ENCODE data around the gene ADAMTSL5.
"Not testable (repeated sequence)": the region's sequence is repeated elsewhere in the genome, so short reads cannot be mapped to it uniquely, and the experiment has no call there.

Gene ADAMTSL5

DNA sequence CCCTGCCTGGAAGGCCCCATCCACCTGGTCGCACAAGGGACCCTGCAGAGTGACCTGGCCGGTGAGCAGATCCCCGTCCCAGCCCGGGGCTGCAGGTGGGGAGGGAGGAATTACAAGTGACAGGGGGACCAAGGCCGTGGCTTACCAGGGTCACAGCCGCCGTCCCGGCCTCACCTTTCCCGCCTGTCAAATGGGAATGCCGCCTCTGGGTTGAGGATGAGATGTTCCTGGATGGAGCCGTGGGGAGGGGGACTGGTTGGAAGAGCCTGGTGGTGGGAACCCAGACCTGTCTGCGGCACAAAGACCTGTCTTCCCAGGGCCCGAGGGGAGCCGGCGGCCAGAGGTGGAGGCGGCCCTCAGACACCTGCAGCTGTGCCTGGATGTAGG is 16.6 kb upstream of the ADAMTSL5 start:
- DNase-seq, result no peak

DNA sequence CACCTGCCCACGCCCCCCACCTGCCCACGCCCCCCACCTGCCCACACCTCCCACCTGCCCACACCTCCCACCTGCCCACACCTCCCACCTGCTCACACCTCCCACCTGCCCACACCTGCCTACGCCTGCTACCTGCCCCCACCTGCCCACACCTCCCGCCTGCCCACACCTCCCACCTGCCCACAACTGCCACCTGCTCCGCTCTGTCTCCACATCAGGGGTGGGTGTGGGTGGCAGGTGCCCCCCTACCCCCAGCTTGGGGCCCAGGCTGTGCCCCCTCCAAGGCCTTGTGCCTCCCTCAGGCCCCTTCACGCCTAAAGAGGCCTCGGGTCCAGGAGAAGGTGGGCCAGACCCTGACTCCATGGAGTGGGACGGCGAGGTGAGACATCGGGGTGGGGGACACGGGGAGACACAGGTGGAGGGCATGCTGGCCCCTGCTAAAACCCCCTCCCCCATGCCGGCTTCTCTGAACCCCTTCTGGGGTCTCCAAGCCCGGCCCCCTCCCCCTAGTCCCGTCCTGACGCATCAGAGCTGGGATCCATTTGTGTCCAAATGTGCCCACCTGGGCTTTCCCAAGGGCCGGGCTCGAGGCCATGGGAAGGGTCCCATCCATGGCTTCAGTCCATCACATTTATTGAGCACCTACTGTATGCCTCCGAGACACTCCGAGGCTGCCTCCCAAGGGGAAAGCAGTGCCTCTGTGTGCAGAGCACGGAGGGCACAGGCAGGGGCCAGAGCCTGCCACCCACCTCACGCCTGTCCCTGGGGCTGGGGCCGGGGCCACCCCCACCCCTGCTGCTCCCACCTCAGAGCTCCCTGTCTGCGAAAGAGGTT is 16.0 kb upstream of the ADAMTSL5 start:
- DNase-seq, result no peak

- no peak for DNase-seq
Observed at GRCh38 chr19:1527650-1528309, 15.0 kb upstream of the ADAMTSL5 start.

- no peak for DNase-seq
Observed at GRCh38 chr19:1526979-1527649, 14.3 kb upstream of the ADAMTSL5 start.

- no peak for DNase-seq
Observed at GRCh38 chr19:1526066-1526778, 13.4 kb upstream of the ADAMTSL5 start.

DNA sequence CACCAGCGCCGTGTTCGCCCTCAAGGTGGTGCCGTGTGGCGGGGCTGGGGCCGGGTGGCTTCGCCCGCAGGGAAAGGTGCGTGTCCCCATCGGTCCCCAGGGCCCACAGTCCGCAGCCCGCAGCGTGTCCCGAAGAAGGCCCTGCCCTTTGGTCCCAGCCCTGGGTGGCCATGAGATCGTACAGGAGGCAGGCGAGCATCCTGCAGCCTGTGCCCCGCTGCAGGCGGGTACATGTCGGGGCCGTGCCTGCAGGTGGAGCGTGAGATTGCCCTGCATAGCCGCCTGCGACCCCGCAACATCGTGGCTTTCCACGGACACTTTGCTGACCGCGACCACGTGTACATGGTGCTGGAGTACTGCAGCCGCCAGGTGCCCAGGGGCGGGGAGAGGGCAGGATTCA is 12.5 kb upstream of the ADAMTSL5 start:
- DNase-seq, result no peak

GRCh38 chr19:1524972-1525325 is 12.1 kb upstream of the ADAMTSL5 start:
- DNase-seq, result no peak

DNA sequence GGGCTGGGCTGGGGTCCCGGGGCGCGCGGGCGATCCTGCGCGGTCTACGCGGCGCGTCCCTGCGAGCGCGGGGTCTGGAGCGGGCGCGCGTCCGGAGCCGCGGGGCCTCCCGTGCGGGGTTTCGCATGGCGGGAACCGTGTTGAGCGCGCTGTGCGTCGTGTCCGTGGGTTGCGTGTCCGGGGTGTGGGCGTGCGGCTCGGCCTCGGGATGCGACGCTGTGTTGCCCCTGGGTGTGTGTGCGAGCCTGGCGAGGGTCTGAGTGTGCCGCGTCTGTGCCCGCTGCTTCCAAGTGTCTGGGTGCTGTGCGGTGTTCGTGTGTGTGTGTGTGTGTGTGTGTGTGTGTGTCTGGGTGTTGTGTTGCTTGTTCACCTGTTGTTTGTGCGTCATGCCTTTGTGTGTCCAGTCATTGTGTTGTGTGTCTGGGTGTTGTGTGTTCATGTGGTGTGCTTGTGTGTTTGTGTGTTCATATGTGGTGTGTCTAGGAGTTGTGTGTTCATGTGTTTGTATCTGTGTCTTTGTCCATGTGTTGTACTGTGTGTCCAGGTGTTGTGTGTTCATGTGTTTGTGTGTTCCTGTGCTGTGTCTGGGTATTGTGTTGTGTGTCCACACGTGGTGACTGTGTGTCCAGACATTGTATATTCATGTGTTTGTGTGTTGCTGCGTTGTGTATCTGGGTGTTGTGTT is 11.6 kb upstream of the ADAMTSL5 start:
- no peak for DNase-seq

GRCh38 chr19:1523412-1524286 is 10.8 kb upstream of the ADAMTSL5 start, which contains the start of gene PLK5:
Gene PLK5, plus strand, starts transcription at chr19:1524077. Its CDS starts 2,920 bp downstream, at chr19:1526997.
- DNase-seq, result no peak

DNA sequence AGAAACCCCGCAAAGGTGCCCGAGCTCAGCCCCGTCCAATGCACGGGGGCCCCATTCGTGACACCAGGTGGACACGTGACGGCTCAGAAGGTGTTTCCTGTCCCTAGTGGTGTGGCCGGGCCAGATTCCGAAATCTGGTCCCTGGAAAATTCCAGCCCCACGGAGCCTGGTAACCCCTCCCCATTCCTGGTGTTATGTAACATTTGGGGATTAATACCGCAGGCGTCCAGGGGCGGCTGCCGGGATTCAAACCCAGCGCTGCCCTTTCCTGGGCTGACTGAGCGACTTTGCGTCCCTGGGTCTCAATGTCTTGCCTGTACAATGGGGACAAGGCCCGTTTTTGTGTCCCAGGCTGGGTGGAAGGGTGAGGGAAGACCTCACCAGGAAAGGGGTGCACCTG is 10.0 kb upstream of the ADAMTSL5 start:
- DNase-seq, result no peak

DNA sequence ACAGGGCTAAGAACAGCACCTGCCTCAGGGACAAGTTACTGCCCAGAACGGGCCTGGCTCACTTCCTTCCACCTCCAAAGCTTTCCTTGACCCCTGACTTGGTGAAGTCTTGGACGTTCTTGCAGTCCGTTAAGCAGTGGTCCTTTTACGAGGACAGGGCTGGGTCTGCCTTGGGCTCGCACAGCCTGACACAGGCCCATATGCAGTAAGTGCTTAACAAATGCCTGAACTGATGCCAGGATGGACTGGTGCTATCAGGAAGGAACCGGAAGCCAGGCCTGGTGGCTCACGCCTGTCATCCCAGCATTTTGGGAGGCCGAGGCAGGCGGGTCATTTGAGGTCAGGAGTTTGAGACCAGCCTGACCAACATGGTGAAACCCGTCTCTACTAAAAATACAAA is 9.2 kb upstream of the ADAMTSL5 start:
- no peak for DNase-seq

- no peak for DNase-seq
Observed at GRCh38 chr19:1521636-1522035, 8.8 kb upstream of the ADAMTSL5 start.

- no peak for DNase-seq
Observed at GRCh38 chr19:1520203-1520780, 7.5 kb upstream of the ADAMTSL5 start.

DNA sequence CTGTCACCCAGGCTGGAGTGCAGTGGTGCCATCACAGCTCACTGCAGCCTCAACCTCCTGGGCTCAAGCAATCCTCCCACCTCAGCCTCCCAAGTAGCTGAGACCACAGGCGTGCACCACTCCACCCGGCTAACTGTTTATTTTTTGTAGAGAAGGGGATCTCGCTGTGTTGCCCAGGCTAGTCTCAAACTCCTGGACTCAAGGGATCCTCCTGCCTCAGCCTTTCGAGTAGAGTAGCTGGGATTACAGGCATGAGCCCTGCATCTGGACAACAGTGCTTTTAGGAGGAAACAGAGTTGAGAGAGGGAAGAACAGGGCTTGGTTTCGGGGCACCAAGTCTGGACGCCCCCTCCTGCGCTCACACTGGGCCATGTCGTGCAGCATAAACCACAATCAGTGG is 7.0 kb upstream of the ADAMTSL5 start:
- DNase-seq, result not testable (repeated sequence)

DNA sequence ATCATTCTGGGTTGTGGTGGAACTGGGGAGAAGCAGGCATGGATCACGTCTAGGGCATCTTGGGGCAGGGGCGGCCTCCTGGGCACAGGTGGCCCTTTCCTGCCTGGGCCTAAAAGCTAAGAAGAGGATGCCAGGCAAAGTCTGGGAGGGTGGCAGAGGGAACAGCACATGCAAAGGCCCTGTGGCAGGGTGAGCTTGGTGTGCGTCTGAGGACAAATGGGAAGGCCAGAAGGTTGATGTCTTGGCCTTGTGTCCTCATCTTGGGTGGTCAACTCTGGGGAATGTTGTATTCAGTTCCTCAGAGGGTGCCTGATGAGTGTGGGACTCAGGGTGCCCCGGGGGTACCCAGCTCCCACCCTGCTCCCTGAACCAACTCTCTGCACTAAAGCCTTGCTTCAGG is 5.7 kb upstream of the ADAMTSL5 start:
- no peak for DNase-seq

- DNase-seq, result no peak
Observed at GRCh38 chr19:1516395-1516753, 3.6 kb upstream of the ADAMTSL5 start.

DNA sequence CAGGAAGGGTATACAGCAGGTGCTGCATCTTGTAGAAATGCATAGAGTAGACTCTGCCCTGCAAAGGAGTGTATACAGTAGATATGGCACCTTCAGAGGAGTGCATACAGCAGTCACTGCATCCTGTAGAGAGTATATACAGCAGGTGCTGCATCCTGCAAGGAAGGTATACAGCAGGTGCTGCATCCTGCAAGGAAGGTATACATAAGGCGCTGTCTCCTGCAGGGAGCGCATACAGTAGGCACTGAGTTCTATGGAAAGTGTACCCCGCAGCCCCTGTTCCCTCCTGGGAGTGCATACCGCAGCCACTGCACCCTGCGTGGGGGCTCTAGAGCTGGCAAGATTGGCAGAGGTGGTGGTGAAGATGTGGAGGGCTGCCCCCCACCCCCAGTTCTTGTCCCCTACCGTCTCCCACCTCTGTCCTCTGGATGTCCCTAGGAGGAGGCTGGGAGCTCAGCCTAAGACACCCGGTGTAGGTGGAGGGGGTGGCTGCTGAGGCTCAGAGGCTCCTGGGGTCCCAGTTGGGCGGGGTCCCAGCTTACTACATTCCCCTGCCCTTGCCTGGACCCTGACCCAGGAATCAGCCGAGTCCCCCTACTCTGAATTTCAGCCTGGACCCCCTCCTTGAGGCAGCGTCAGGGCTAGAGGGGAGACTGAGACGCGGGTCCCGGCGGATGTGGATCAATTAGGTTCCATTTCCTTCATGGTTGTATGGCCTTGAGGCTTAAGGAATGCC is 2.3 kb upstream of the ADAMTSL5 start:
- DNase-seq, result no peak

DNA sequence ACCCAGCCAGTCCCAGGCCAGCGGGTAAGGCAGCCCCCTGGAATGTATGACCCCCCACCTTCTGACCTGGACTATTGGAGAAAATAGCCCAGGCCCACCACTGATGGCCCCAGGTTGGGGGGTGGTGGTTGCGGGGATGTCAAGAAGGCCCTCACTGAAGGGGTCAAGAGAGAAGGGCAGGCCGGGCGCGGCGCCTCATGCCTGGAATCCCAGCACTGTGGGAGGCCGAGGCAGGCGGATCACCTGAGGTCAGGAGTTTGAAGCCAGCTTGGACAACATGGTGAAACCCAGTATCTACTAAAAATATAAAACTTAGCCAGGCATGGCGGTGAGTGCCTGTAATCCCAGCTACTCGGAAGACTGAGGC is 1.5 kb upstream of the ADAMTSL5 start:
- no peak for DNase-seq

DNA sequence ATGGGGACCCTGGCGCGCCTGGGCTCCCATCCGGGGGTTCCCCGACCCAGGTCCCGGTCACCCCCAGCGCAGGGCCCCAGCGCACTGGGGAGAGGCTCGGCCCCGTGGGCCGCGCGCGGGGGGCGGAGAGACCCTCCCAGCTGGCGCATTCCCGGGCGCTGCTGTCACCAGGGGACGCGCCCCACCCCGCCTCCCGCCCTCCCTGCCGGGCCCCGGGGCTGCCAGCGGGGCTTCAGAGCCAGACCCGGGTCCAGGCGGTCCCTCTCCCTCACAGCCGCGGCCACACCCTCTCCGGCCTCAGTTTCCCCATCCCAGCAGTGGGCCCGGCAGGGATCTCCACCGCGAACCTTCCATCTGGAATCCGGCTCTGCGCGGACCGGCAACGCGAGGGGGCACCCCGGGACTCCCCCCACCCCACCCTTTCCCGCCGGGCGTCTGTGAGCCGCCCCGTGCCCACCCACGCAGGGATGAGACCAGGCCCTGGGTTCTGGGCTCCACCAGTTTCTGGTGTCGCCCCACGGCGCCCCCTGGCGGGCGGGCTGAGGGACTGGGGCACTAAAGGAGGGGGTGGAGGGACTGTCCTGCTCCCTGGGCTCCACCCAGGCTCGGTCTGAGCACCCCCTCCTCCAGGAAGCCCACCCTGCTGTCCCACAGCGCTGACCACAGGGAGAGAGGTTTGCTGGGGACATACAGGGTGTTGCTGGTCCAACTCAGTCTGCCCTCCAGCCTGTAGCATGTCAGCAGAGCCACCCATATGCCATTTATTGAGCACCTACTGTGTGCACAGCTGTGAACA is 878 bp upstream of the ADAMTSL5 start:
- peak; percentile 58 for DNase-seq

Measured in activated T-cell treated with anti-CD3 and anti-CD28 coated beads for 4 hours (primary cell).